Fibroblast of upper back skin (primary cell): ENCODE data around the gene OTULINL.
"Not testable (repeated sequence)": the region's sequence is repeated elsewhere in the genome, so short reads cannot be mapped to it uniquely, and the experiment has no call there.

Source experiments
- DNase-seq: peaks from one replicate; pipeline ENCODE4 v3.0.0-alpha.2; 2013

OTULINL gene

DNA sequence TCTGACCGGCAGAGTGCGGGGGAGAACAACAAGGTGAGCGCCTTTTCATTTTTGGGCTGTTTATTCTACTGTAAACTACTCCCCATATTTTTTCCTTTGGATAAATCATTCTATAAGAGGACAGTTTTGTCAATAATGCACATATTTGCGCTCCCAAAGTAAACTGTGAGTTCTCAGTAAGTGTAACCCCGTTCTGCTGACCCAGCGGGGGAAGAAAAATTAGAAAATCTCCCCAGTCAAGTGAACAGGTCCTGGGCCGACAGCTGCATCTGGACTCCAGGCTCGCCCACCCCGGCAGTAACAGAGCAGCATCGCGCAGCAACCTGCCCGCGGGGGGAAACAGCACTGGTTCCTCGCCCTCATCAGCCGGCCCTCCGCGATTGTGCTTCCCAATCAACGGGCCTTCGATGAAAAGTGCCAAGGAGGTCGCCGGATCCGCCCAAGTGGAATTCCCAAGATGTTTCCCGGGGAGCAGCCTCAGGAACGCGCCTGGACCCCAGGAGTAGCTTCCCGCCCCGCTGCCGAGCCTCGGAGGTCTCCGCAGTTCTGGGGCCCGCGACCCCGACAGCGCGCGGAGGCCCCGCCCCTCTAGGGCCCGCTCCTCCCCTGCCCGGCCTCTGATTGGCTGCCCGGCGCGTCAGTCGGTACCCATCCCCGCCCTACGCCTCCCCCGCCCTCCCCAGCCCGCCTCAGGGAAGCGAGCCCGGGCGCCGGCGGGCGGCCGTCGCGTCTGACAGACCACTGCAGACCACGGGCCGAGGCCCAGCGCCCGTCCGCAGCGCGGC, at the start of gene OTULINL:
Gene OTULINL (plus strand): TSS at position 687 of the 785 bp plus-strand sequence. CDS start 103 bp downstream, outside the sequence.
- peak; percentile 70 for DNase-seq

GRCh38 chr5:14532180-14532579, 49.4 kb upstream of the OTULINL start:
- no peak for DNase-seq

DNA sequence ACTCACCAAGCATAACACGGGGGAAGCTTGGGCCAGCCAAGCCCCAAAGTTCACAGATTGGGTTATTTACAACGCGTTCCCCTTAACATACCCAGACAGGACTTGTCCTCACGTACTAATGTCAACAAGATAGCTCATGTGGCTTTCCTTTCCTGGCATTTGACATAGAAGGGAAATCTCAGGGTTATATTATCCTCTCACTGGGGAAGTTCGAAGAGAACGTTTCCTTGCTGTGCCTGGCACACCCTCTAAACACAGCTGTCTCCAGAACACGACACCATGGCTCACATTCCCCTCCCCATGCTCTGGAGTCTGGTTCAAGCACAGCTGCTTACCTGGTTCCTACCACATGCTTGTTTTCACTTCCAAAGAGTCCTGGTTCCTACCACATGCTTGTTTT, 46.8 kb upstream of the OTULINL start:
- DNase-seq, result no peak

DNA sequence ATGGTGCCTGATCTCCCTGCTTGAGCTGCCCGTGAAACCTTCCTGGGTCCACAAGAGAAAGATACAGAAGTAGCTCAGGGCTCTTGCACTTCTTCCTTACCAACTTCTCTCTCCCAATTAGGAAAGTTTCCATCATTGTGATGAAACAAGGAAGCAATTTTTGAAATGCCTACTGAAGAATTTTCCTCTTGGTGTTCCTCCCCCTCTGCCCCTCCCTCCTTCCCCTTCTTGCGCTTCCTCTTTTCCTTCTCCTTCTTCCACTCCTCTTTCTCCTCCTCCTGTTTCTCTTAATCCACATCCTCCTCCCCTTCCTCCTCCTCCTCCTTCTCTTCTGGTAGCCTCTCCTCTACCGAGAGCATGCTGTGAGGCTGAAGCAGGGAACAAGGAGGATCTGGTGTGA, 36.3 kb upstream of the OTULINL start:
- no peak for DNase-seq

- no peak for DNase-seq
Measured at GRCh38 chr5:14545862-14546261, 35.7 kb upstream of the OTULINL start.

DNA sequence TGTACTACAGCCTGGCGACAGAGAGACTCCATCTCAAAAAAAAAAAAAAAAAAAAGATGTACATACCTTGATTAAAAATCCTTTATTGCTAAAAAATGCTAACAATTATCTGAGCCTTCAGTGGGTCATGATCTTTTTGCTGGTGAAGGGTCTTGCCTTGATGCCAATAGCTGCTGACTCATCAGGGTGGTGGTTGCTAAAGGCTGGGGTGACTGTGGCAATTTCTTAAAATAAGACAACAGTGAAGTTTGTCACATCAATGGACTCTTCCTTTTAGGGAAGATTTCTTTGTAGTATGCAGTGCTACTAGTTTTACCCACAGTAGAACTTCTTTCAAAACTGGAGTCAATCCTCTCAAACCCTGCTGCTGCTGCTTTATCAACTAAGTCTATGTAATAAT, 33.9 kb upstream of the OTULINL start:
- DNase-seq, result no peak

GRCh38 chr5:14551211-14551610, 30.4 kb upstream of the OTULINL start:
- DNase-seq, result no peak

GRCh38 chr5:14552017-14552416, 29.6 kb upstream of the OTULINL start:
- no peak for DNase-seq

DNA sequence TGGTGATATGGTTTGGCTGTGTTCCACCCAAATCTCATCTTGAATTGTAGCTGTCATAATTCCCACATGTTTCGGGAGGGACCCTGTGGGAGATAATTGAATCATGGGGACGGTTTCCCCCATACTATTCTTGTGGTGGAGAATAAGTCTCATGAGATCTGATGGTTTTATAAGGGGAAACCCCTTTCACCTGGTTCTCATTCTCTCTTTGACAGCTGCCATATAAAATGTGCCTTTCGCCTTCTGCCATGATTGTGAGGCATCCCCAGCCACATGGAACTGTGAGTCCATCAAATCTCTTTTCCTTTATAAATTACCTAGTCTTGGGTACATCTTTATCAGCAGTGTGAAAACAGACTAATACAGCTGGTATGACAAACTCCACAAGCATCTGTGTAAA, 27.3 kb upstream of the OTULINL start:
- not testable (repeated sequence) for DNase-seq

- no peak for DNase-seq
Measured at GRCh38 chr5:14556015-14556414, 25.6 kb upstream of the OTULINL start.

DNA sequence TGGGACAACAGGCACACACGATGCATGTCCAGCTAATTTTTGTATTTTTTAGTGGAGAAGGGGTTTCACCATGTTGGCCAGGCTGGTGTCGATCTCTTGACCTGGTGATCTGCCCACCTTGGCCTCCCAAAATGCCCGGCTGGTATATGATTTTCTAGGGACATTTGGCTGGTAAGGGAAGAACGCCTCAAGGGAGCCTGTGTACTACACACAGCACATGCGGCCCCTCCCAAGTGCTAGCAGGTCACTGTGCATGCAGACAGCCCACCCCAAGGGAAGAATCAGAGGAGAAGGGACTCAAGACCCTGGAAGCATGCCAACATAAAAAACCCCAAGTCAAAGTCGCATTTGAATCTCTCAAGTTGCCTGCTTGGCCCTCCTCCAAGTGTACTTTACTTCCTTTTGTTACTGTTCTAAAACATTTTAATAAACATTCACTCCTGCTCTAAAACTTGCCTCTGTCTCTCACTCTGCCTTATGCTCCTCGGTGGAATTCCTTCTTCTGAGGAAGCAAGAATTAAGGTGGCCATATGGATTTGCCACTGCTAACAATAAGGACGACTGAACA, 24.3 kb upstream of the OTULINL start:
- no peak for DNase-seq

- DNase-seq, result no peak
Measured at GRCh38 chr5:14557791-14558415, 23.7 kb upstream of the OTULINL start.

- no peak for DNase-seq
Measured at GRCh38 chr5:14560091-14560595, 21.4 kb upstream of the OTULINL start.

- no peak for DNase-seq
Measured at GRCh38 chr5:14561741-14562140, 19.9 kb upstream of the OTULINL start.

- DNase-seq, result no peak
Measured at GRCh38 chr5:14568333-14568732, 13.3 kb upstream of the OTULINL start.

DNA sequence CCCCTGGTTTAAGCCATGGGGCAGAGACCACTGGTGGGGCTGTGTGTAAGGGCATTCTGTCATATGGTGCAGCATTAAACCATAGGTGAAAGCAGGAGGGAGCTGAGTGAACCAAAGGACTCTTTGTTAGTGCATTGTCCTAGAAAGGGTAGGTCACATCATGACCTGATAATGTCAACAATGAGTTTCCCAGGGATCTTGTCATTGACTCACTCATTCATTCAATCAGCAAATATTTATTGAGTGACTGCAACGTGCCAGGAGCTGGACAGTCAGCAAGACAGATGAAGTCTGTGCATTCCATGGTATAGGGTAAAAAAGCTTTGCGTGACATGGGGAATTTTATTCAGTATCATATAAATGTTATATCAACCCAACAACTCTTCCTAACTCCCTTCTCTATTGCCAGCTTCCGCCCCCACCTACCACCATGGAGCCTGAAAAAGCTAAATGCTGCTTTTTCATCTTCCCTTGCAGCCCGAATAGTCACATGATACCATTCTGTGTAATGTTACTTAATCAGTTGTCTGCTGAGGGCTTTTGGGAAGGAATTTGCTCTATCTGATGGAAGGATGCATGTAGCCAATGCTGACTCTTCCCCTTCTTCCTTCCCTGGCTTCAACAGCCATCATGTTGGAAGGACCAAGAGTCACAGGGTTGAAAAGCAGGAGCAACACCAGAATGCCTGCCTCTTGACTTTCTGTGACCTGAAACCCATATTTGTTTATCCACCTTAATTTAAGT, 11.5 kb upstream of the OTULINL start:
- no peak for DNase-seq

GRCh38 chr5:14571901-14572300, 9.7 kb upstream of the OTULINL start:
- DNase-seq, result no peak

DNA sequence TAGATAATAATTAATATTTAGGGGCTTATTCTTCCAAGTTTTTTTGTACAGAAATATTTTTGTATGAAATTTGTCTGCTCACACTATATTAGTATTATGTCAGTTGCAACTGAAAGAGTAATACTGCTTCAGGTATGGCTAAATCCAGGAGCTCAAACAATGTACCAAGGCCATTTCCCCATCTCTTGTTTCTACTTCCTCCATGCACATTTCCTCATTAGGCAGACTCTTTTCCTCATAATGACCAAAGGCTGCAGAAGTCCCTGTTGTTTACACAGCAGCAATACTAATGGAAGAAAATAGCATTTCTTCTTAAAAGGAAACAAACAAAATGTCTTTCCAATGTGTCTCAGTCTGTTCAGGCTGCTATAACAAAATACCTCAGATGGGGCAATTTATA, 9.2 kb upstream of the OTULINL start:
- no peak for DNase-seq

GRCh38 chr5:14572836-14573235, 8.8 kb upstream of the OTULINL start:
- DNase-seq, result no peak

- no peak for DNase-seq
Measured at GRCh38 chr5:14574096-14574495, 7.5 kb upstream of the OTULINL start.

DNA sequence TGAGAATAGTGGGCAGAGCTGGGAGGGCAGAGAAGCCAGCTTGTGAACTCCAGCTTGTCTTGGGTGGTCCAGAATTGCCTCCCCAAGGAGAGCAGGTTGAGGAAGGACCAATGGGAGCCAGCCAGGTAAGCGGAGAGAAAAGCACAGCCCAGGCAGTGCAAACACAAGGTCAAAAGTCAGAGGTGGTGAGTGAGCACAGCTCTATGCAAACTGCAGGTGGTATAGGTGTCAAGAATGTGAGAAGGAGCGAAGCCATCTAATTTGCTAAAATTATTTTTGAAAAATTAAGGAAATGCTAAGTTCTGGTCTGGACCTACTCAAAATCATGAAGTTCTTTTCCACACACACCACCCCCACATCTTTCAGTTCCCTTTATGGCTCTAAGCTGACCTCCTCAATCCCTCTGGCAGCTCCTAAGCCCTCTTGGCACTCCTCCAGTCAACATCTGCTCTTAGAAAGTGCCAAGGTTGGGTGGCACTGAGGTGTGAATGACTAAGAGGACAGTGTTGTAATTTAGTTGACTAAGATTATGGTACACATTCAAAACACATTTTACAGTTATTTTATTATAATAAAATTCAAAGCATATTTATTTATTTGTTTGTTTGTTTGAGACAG, 6.6 kb upstream of the OTULINL start:
- DNase-seq, result no peak

- no peak for DNase-seq
Measured at GRCh38 chr5:14576206-14576605, 5.4 kb upstream of the OTULINL start.
